AG04449 (cell line): Measurements from ENCODE around the gene FAM228A.

Experiments
- CTCF ChIA-PET: fragments of 350-600 bp; formaldehyde crosslinking; extraction: SDS; loops from one replicate; lab custom pipeline; 2021; ENCODE audit warnings: antibody characterized with exemption; lab: Yijun Ruan, JAX
- POLR2A ChIA-PET: fragments of 400-600, 350-600 bp; formaldehyde crosslinking; extraction: SDS; loops from one replicate; lab custom pipeline; 2020; ENCODE audit warnings: antibody characterized with exemption, inconsistent platforms; lab: Yijun Ruan, JAX
- DNase-seq: peaks from one replicate; pipeline ENCODE4 v3.0.0-alpha.2; 2010; ENCODE audit warnings: low read depth, low spot score
- H3K4me3 ChIP-seq: 2 replicates; pipeline ENCODE4 v1.5.1; 2011; ENCODE audit warnings: low read depth, mild to moderate bottlenecking, control low read depth, low read length
- CTCF ChIP-seq: IDR thresholded peaks from one replicate; pipeline ENCODE4 v1.5.1; 2011; ENCODE audit warnings: mild to moderate bottlenecking, moderate library complexity, low read length, control low read depth, inconsistent platforms; ENCODE audit not compliant: insufficient read depth; ENCODE audit errors: missing control alignments

Gene FAM228A

DNA sequence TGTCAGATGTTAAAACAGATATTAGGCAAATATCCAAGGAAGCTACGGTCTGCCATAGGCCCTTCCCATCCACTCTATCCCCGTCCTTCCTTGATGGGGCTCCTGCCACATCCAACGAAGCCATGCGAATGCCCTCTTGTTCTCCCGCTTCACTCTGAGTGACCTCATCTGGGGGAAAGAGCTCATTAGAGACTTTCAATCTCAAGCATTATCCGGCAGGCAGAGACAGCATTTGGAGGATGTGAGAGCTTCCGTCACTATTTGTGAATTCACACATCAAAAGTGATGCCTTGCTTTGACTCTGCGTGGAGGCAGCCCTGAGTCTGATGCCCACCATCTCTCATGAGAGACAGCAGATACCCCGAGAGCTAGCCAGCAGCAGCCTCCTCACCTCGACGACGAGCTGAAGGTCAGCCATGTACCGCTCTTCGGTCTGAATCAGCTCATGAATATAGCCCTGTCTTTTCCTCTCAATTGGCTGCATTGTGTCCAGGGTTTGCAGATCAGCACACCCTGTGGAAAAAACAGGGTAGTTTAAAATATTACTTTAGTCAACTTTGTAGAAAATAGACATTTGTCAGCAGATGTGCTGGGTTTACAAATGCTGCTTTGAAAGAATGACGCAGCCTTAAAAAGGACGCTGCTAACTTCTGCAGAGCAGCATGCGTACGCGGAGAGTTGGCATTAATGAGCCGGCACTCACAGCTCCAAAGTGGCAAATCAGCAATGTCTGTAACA lies 45.9 kb downstream of the FAM228A start:
- CTCF ChIA-PET = no interaction called here
- POLR2A ChIA-PET = no interaction called here
- H3K4me3 ChIP-seq = no peak overlapping the region
- no peak for TF ChIP-seq CTCF
- no peak for DNase-seq

GRCh38 chr2:24221343-24222050 lies 46.6 kb downstream of the FAM228A start:
- no peak overlapping the region for H3K4me3 ChIP-seq
- no peak for TF ChIP-seq CTCF
- no peak for DNase-seq
- ChIA-PET POLR2A (no interaction called here), CTCF (interaction anchor here (0.7 kb wide), 1 partner anchor 14 kb away, joined by 3 read pairs; no protein-coding TSS in a partner anchor)

GRCh38 chr2:24222946-24223345 lies 48.1 kb downstream of the FAM228A start:
- H3K4me3 ChIP-seq = no peak overlapping the region
- CTCF ChIA-PET = no interaction called here
- no peak for DNase-seq
- no peak for TF ChIP-seq CTCF
- POLR2A ChIA-PET = no interaction called here

- ChIA-PET CTCF (interaction anchor here (1.7 kb wide), 1 partner anchor 9 kb away, joined by 5 read pairs; no protein-coding TSS in a partner anchor), POLR2A (no interaction called here)
- TF ChIP-seq CTCF = no peak
- H3K4me3 ChIP-seq = no peak overlapping the region
- DNase-seq = no peak
Measured at GRCh38 chr2:24225499-24226242, 50.8 kb downstream of the FAM228A start.

- ChIA-PET POLR2A (no interaction called here), CTCF (no interaction called here)
- no peak for DNase-seq
- no peak overlapping the region for H3K4me3 ChIP-seq
- TF ChIP-seq CTCF = no peak
Measured at GRCh38 chr2:24228470-24228869, 53.6 kb downstream of the FAM228A start.

DNA sequence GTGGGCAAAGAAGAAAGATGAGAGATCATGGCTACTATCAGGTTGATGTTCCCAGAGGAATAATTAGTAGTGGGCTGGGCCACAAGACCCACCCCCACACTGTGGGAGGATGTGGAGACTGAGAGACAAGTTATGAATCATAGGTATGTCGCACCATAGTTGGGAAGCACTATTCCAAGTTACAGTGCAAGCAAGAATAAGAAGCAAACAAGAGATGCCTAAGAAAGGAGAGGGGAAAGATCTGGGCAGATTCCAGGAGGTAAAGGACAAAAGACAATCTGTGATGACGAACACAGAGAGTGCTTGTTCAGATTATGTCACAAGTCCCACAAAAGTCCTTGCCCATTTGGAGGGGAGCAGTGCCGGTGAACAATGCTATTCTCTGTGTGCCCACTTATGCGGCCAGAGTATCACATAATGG lies 56.6 kb downstream of the FAM228A start:
- H3K4me3 ChIP-seq = no peak overlapping the region
- no peak for TF ChIP-seq CTCF
- ChIA-PET POLR2A (no interaction called here), CTCF (no interaction called here)
- DNase-seq = no peak
